ENCODE measurements around the gene GABRD. TPM values are rescaled to one million over a fixed set of nuclear protein-coding genes. Genes with fewer than 3 reads are reported as not detected.
A peak's percentile ranks its signal among the peaks of the same experiment; 100 is the strongest.

Gene GABRD
- total RNA-seq, 1 donor from 2014 or later = not detected

GRCh38 chr1:2014741-2015735 is 4.1 kb upstream of the GABRD start:
- no peak for ATAC-seq
- no peak for DNase-seq (ENCODE audit: low spot score)

- ATAC-seq (no peak), DNase-seq (ENCODE audit: low spot score) (no peak)
Measured at GRCh38 chr1:2016123-2016522, 3.0 kb upstream of the GABRD start.

GRCh38 chr1:2018217-2019171 is 651 bp upstream of the GABRD start:
- DNase-seq (ENCODE audit: low spot score) (no peak), ATAC-seq (no peak)

DNA sequence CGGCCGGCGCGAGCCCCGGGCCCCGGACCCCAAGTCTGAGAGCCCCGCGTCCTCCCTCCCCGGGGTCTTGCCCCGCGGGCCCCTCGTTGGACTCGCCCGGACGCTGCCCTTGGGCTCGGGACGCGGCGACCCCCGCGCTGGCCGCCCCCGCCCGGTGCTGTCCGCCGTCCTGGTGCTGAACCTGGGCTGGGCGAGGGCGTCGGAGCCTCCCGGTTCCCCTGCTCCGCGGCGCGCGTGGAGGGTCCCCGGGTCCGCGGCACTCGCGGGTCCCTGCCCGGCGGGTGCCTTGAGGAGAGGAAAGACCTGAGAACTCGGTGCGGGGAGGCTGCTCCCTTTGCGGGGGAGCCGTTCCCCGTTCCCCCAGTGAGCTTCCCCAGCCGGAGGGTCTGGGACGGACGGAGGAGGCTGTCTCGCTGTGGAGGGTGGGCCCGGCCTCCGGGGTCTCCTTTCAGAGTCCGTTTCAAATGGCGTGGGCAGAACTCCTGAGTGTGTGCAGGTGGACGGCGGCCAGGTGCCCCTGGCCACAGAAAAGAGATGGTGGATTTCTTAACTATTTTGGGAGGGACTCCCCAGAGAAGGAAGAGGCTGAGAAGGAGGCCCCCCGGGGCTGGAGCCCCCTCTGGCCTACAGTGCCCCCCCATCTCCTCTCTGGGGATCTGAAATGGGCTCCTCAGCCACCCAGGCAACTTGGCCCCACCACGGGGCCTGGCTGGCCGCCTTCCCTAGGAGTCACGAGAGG is 595 bp downstream of the GABRD start:
- DNase-seq (ENCODE audit: low spot score) = no peak
- ATAC-seq = peak; percentile 45

GRCh38 chr1:2020310-2020655 is 1.1 kb downstream of the GABRD start:
- no peak for ATAC-seq
- DNase-seq (ENCODE audit: low spot score) = no peak

GRCh38 chr1:2021550-2021949 is 2.4 kb downstream of the GABRD start:
- no peak for DNase-seq (ENCODE audit: low spot score)
- ATAC-seq = no peak

DNA sequence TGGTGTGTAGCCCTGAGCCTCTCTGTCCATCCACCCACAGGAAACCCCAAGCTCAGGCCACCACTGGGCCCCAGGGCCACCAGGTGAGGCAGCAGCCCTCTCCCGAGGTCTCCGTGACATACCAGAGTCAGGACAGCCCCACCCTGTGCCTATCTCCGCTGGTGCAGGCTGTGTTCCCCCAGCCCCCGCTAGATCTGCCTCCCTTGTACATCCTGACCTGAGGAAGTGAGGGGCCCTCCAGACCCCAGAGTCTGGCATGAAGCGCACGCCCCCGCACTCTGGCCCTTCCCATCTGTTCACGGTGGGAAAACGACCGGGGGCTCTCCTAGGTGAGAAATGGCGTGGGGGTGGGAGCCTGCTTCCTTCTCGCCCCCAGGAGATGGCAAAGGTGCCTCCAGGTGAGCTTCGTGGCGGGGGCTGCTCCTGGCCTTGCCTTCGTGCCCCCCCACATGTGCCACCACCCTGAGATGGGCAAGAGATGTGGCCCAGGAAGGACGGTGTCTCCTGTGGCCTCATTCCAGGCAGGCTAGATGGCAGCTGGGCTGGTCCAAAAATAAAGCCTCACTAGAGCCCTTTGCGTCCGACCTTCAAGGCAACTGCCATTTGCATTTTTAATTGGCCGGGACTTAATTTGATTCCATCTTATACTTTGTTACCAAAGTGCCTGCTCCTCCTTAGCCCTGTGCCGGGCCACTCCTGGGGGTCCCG is 3.1 kb downstream of the GABRD start:
- no peak for ATAC-seq
- no peak for DNase-seq (ENCODE audit: low spot score)

GRCh38 chr1:2023187-2023586 is 4.0 kb downstream of the GABRD start:
- ATAC-seq = no peak
- no peak for DNase-seq (ENCODE audit: low spot score)

DNA sequence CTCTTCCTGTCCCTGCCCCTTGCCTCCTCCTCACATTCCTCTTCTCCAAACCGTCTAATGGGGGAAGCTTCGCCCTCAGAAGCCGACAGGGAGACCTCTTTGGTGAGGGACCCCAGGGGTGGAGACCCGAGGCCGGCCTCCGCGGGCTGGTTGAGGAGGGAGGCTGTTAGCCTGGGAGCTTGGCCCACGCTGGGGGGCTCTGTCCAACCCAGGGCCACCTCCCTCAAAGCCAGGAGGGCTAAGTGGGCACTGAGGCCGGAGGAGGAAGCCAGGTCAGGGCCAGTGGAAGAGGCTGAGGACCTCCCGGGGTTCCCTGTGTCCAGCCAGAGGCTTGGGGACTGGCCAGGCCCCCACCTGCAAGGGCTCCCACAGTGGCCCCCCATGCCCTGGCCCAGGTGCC is 5.3 kb downstream of the GABRD start:
- no peak for ATAC-seq
- DNase-seq (ENCODE audit: low spot score) = no peak

GRCh38 chr1:2024887-2025286 is 5.7 kb downstream of the GABRD start:
- DNase-seq (ENCODE audit: low spot score) (no peak), ATAC-seq (no peak)

DNA sequence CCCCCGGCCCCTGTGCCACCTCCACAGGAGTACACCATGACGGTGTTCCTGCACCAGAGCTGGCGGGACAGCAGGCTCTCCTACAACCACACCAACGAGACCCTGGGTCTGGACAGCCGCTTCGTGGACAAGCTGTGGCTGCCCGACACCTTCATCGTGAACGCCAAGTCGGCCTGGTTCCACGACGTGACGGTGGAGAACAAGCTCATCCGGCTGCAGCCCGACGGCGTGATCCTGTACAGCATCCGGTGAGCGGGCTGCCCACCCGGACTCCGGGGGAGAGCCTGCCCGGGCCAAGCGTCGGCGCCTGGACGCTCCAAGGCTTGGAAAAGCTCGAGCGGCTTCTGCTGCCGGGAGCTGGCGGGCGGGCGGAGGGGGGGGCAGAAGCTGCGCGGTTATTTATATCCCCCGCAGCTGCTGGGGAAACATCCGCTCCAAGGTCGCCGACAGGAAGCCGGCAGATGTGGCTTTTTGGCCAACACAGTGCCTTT is 6.4 kb downstream of the GABRD start:
- ATAC-seq (peak; percentile 52), DNase-seq (ENCODE audit: low spot score) (no peak)

- ATAC-seq (no peak), DNase-seq (ENCODE audit: low spot score) (no peak)
Measured at GRCh38 chr1:2027961-2028583, 8.9 kb downstream of the GABRD start.

DNA sequence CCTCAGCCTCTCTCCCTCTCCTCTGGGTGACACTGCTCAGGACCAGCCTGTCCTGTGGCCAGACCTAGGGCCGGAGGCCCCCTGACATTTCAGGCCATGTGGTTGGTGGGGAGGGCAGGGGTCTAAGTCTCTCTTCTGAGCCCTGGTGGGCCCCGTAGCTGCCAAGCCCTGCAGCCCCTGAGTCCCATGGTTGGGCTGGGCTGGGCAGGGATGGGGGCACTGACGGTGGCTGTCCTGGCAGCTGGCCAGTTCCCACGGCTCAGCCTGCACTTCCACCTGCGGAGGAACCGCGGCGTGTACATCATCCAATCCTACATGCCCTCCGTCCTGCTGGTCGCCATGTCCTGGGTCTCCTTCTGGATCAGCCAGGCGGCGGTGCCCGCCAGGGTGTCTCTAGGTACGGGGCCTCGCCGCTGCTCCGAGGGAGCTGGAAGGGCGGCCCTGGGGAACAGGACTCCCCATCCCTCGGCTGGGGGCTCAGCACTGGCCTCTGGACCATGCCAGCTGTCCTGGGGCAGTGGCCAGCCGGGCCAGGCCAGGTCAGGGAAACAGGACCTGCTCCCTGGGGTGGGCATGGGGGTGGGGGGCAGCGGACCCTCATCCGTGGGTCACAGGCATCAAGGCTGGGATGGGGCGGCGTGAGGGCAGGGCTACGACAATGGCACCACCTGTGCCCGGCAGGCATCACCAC is 9.9 kb downstream of the GABRD start:
- no peak for DNase-seq (ENCODE audit: low spot score)
- no peak for ATAC-seq

- no peak for ATAC-seq
- DNase-seq (ENCODE audit: low spot score) = no peak
Measured at GRCh38 chr1:2029561-2029960, 10.4 kb downstream of the GABRD start.

DNA sequence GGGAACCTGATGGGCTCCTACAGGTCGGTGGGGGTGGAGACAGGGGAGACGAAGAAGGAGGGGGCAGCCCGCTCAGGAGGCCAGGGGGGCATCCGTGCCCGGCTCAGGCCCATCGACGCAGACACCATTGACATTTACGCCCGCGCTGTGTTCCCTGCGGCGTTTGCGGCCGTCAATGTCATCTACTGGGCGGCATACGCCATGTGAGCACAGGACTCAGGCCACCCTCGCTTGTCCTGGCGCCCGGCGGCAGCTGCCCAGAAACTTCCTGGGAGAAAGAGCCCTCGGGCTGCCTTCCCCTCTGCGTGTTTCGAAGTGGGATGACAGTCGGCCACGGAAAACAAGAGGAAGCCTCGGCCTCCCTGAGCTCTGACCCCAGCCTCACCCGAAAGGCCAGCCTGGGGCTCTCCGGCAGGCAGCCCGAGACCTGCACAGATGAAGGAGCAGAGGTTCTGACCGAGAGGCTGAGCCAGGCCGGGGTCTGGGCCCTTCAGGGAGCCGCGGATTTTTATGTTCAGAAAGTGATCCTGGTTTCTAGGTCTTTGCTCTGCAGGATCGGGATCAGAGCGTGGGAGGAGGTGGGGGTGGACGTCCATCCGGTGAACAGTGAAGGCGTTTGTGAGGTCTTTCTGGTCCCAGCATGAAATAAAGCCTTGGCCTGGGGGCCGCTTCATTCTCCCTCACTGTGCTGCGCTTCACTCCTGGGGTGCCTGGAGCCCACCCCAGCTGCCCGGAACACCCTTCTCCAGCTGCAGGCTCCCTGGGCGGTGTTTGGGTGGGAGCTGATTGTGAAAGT is 11.1 kb downstream of the GABRD start:
- DNase-seq (ENCODE audit: low spot score) (no peak), ATAC-seq (no peak)

- DNase-seq (ENCODE audit: low spot score) = no peak
- ATAC-seq = peak; percentile 36
Measured at GRCh38 chr1:2031546-2032540, 12.7 kb downstream of the GABRD start.

- ATAC-seq (no peak), DNase-seq (ENCODE audit: low spot score) (no peak)
Measured at GRCh38 chr1:2032737-2033136, 13.6 kb downstream of the GABRD start.
